ENCODE measurements around the gene EML6. TPM values are rescaled to one million over a fixed set of nuclear protein-coding genes. Genes with fewer than 3 reads are reported as not detected.

EML6 gene
- total and polyA plus RNA-seq, 2 of the 13 experiments (the other 11 are each of a cell fraction or from before 2014, with no cell fraction given): 17.2 to 32.4 TPM

DNA sequence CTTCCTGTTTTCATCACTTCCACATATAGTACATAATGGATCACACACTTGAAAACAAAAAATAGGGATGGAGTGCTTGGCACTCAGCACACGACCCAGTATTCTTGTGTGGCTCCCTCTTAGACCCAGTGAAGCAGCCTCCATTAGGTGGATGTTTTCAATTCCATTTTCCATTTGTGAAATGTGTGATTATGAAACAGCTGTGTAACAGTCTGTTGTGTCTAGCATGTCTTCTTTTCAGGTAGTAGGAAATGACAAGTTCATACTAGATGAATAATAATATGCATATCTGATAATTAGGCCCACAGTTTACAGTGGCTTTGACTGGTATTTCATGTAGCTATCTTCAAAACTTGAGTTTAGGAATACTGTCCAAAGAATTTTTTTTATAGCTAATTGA is 35.5 kb downstream of the EML6 start (continued):
- TF ChIP-seq, protein P1, sequence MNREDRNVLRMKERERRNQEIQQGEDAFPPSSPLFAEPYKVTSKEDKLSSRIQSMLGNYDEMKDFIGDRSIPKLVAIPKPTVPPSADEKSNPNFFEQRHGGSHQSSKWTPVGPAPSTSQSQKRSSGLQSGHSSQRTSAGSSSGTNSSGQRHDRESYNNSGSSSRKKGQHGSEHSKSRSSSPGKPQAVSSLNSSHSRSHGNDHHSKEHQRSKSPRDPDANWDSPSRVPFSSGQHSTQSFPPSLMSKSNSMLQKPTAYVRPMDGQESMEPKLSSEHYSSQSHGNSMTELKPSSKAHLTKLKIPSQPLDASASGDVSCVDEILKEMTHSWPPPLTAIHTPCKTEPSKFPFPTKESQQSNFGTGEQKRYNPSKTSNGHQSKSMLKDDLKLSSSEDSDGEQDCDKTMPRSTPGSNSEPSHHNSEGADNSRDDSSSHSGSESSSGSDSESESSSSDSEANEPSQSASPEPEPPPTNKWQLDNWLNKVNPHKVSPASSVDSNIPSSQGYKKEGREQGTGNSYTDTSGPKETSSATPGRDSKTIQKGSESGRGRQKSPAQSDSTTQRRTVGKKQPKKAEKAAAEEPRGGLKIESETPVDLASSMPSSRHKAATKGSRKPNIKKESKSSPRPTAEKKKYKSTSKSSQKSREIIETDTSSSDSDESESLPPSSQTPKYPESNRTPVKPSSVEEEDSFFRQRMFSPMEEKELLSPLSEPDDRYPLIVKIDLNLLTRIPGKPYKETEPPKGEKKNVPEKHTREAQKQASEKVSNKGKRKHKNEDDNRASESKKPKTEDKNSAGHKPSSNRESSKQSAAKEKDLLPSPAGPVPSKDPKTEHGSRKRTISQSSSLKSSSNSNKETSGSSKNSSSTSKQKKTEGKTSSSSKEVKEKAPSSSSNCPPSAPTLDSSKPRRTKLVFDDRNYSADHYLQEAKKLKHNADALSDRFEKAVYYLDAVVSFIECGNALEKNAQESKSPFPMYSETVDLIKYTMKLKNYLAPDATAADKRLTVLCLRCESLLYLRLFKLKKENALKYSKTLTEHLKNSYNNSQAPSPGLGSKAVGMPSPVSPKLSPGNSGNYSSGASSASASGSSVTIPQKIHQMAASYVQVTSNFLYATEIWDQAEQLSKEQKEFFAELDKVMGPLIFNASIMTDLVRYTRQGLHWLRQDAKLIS (CRISPR knock-in tag; IDR thresholded peaks at IDR 0.05): no peak
- TF ChIP-seq, protein P2, sequence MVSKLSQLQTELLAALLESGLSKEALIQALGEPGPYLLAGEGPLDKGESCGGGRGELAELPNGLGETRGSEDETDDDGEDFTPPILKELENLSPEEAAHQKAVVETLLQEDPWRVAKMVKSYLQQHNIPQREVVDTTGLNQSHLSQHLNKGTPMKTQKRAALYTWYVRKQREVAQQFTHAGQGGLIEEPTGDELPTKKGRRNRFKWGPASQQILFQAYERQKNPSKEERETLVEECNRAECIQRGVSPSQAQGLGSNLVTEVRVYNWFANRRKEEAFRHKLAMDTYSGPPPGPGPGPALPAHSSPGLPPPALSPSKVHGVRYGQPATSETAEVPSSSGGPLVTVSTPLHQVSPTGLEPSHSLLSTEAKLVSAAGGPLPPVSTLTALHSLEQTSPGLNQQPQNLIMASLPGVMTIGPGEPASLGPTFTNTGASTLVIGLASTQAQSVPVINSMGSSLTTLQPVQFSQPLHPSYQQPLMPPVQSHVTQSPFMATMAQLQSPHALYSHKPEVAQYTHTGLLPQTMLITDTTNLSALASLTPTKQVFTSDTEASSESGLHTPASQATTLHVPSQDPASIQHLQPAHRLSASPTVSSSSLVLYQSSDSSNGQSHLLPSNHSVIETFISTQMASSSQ (IDR thresholded peaks at IDR 0.05; ENCODE audit: low read depth): no peak
- TF ChIP-seq, protein P2 (CRISPR knock-in tag; IDR thresholded peaks at IDR 0.05; ENCODE audit: borderline replicate concordance): no peak
- TF ChIP-seq ARID2 (CRISPR knock-in tag; IDR thresholded peaks at IDR 0.05; ENCODE audit: borderline replicate concordance): no peak
- no peak for TF ChIP-seq ZNF510 (CRISPR knock-in tag; IDR thresholded peaks at IDR 0.05; ENCODE audit: low read depth)
